NCI-H748 (cell line): ENCODE measurements around the gene RARS1.

ENCODE experiments used
- DNase-seq: peaks from one replicate; lab custom pipeline; 2025; ENCODE audit not compliant: unreplicated experiment; lab: John Stamatoyannopoulos, UW

RARS1 gene

GRCh38 chr5:168553377-168554130 is 67.3 kb downstream of the RARS1 start:
- DNase-seq = no peak

- no peak for DNase-seq
Observed at GRCh38 chr5:168557389-168557788, 71.1 kb downstream of the RARS1 start.

- DNase-seq = no peak
Observed at GRCh38 chr5:168562279-168562678, 76.0 kb downstream of the RARS1 start.

- DNase-seq = no peak
Observed at GRCh38 chr5:168563959-168564358, 77.7 kb downstream of the RARS1 start.

GRCh38 chr5:168568738-168569137 is 82.5 kb downstream of the RARS1 start:
- DNase-seq = no peak
